Heart left ventricle (tissue), 16 donors: ENCODE results near the gene CRIP1. TPM values are rescaled to one million over a fixed set of nuclear protein-coding genes. Genes with fewer than 3 reads are reported as not detected.

Experiments
- ATAC-seq, 4 donors: fragments of 200-7000 bp; cut with Tn5 transposase; one replicate each; pipeline ENCODE4 v1.9.1; 2020 to 2022; ENCODE audit warnings: moderate library complexity in 4 of 4, mild to moderate bottlenecking in 3 of 4, moderate number of reproducible peaks in 1 of 4
- DNase-seq, 5 donors: peaks; one replicate each; pipeline ENCODE4 v3.0.0-alpha.2; 2020
- H3K27ac ChIP-seq, 12 donors: fragments of 200-600 bp; sonication (generic) in 4 of 12; one replicate each; pipeline versions ENCODE4 v1.5.0 to v1.8.0; 2016 to 2022; ENCODE audit warnings: mild to moderate bottlenecking in 2 of 12
- H3K27me3 ChIP-seq, 9 donors: fragments of 200-600 bp; sonication (generic) in 2 of 9; one replicate each; pipeline versions ENCODE4 v1.5.1 to v1.8.0; 2016 to 2022; ENCODE audit warnings: mild to moderate bottlenecking in 3 of 9
- H3K36me3 ChIP-seq, 9 donors: fragments of 200-600 bp; sonication (generic) in 2 of 9; one replicate each; pipeline versions ENCODE4 v1.5.0 to v1.8.0; 2018 to 2022; ENCODE audit warnings: mild to moderate bottlenecking in 2 of 9
- H3K4me1 ChIP-seq, 12 donors: fragments of 200-600 bp; sonication (generic) in 4 of 12; one replicate each; pipeline versions ENCODE4 v1.5.0 to v1.8.0; 2016 to 2022; ENCODE audit warnings: mild to moderate bottlenecking in 3 of 12
- H3K4me3 ChIP-seq, 12 donors: fragments of 200-600 bp; sonication (generic) in 4 of 12; one replicate each; pipeline versions ENCODE4 v1.5.0 to v1.8.0; 2017 to 2022; ENCODE audit warnings: mild to moderate bottlenecking in 9 of 12, moderate library complexity in 4 of 12
- H3K9me3 ChIP-seq, 12 donors: fragments of 200-600 bp; sonication (generic) in 4 of 12; one replicate each; pipeline versions ENCODE4 v1.5.0 to v1.8.0; 2016 to 2022; ENCODE audit warnings: mild to moderate bottlenecking in 1 of 12
- POLR2A ChIP-seq, 2 donors: fragments of 450-650 bp; IDR thresholded peaks; one replicate each; pipeline ENCODE4 v1.6.1; 2017; ENCODE audit warnings: antibody characterized with exemption in 2 of 2, mild to moderate bottlenecking in 2 of 2, moderate library complexity in 2 of 2
- WGBS, 4 donors: extraction: QIAGEN DNeasy Blood & Tissue Kit in 2 of 4; methylation state at CpG; one replicate each; pipeline versions ENCODE4 v1.1.5 to v1.1.7; 2013 to 2018; 5-methylcytosine and 5-hydroxymethylcytosine counted together
- intact Hi-C, 10 donors: fragments of 100-400 bp; cut with DNase I; formaldehyde crosslinking; loops; one replicate each; pipeline versions ENCODE4 v1.11.1 to v1.14.2; 2022
- polyA plus RNA-seq, 2 donors: library from polyadenylated mRNA; stranded (reverse); fragments of 200-250 nt; gene quantifications; one replicate each; pipeline ENCODE4 v1.2.3, GENCODE V29; 2013
- total RNA-seq, 9 donors: library from RNA; depleted of rRNA in 2 of 9; stranded (reverse); fragments of >200 nt in 2 of 9; fragmentation: NEBNext Ultra II Directional in 3 of 9; extraction: Animal tissue kit (Norgen Biotek cat#: 25700) in 3 of 9; gene quantifications; one replicate each; pipeline versions ENCODE4 v1.1.0 to v1.2.4, GENCODE V29; 2016 to 2023
- TF ChIP-seq, protein P1 (sequence below), 12 donors: fragments of 200-600 bp; sonication (generic) in 4 of 12; IDR thresholded peaks; one replicate each; pipeline versions ENCODE4 v1.5.0 to v1.8.0; 2018 to 2022; ENCODE audit warnings: antibody characterized with exemption in 12 of 12, mild to moderate bottlenecking in 5 of 12
- donor health status: ischemic (EF 13 %, LVEDD 7.1; RV severe dilation, severe dysfunction).
- donor health status: healthy with polysubstance abuse.
- donor health status: DM: no; HTN: yes; CAD: no.
- donor health status: DM: no; HTN: no; CAD: no.
- donor health status: ischemic (EF 25% LVEDD 6.9; RV normal size, moderate dysfunction).
- donor health status: ischemic (EF 25% LVEDD 5.7; RV mildly dilated, moderate dysfunction).
- donor health status: healthy.
- donor health status: DM: yes; HTN: yes; CAD: no.
- donor health status: ischemic (EF 35%, LVEDD 5.7; RV mildly dilated, moderate dysfunction).
- donor health status: nonischemic (EF 11% LVEDD 7.7; RV severe dilation, severe dysfunction).
- donor health status: DM: yes; HTN: yes; CAD: no.
- donor health status: PGD.
- donor health status: ischemic (EF 29% LVEDD 5.4; RV normal size, mild dysfunction).
- donor health status: nonischemic (EF 23%, LVEDD 6.1; RV moderate dilation, normal function).

The CRIP1 gene
- total and polyA plus RNA-seq, 11 donors = 12.1 to 195 (median 62.3) TPM

DNA sequence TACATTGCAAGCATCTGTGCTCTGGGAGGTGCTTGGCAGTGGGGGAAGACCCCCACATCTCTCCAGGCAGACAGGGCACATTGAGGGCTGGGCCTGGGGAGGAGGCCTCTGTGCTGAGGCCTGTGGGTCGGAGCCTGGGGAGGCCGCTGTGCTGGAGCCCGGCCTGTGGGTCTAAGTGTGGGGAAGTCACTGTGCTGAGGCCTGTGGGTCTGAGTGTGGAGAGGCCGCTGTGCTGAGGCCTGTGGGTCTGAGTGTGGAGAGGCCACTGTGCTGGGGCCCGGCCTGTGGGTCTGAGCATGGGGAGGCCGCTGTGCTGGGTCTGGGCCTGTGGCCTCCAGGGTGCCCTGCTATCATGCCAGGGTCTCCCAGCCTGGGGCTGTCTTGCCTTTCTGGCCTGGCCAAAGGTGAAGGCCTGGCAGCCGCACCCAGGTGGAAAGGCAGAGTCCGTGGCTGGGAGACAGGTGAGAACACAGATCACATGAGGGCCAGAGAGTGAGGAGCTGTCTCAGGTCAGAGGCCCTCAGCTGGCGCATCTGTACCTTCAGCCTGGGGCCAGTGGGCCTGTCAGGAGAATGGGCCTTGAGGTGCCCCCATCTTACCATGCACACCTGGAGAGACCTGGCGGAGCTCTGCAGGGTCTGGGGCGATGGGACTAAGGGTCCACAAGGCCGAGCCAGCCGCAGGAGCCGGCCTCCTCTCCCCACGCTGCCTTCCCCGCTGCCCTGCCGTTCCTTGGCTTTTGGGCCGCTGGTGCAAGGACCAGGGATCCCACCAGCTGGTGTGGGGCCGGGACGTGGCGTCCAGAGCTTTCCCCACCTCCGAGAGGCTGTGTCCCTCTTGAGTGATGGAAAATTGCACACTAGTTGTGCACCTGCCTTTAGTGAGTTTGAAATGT lies 30.7 kb upstream of the CRIP1 start:
- DNase-seq (peak in 3 of 5 donors; percentile 20 to 54 (median 24)), ATAC-seq (peak in 2 of 4 donors; percentile 2 to 10)
- no peak overlapping the region for H3K4me3 ChIP-seq
- TF ChIP-seq POLR2A (IDR thresholded peaks at IDR 0.05) = no peak
- TF ChIP-seq, protein P1, sequence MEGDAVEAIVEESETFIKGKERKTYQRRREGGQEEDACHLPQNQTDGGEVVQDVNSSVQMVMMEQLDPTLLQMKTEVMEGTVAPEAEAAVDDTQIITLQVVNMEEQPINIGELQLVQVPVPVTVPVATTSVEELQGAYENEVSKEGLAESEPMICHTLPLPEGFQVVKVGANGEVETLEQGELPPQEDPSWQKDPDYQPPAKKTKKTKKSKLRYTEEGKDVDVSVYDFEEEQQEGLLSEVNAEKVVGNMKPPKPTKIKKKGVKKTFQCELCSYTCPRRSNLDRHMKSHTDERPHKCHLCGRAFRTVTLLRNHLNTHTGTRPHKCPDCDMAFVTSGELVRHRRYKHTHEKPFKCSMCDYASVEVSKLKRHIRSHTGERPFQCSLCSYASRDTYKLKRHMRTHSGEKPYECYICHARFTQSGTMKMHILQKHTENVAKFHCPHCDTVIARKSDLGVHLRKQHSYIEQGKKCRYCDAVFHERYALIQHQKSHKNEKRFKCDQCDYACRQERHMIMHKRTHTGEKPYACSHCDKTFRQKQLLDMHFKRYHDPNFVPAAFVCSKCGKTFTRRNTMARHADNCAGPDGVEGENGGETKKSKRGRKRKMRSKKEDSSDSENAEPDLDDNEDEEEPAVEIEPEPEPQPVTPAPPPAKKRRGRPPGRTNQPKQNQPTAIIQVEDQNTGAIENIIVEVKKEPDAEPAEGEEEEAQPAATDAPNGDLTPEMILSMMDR (IDR thresholded peaks at IDR 0.05) = no peak
- 87 to 92% (median 90%) methylated on average over 13 to 22 of the region's 22 CpGs for WGBS, 4 donors
- intact Hi-C loops = no loop called here
- H3K27me3 ChIP-seq = no peaks in the 10 kb centered on the region
- H3K27ac ChIP-seq = no peak overlapping the region
- H3K36me3 ChIP-seq = peaks cover 0 to 79% (median 67%) of the 10 kb centered on the region in 9 donors
- H3K9me3 ChIP-seq = no peaks in the 10 kb centered on the region
- H3K4me1 ChIP-seq = peaks cover 0 to 5% (median 0%) of the 10 kb centered on the region in 12 donors

DNA sequence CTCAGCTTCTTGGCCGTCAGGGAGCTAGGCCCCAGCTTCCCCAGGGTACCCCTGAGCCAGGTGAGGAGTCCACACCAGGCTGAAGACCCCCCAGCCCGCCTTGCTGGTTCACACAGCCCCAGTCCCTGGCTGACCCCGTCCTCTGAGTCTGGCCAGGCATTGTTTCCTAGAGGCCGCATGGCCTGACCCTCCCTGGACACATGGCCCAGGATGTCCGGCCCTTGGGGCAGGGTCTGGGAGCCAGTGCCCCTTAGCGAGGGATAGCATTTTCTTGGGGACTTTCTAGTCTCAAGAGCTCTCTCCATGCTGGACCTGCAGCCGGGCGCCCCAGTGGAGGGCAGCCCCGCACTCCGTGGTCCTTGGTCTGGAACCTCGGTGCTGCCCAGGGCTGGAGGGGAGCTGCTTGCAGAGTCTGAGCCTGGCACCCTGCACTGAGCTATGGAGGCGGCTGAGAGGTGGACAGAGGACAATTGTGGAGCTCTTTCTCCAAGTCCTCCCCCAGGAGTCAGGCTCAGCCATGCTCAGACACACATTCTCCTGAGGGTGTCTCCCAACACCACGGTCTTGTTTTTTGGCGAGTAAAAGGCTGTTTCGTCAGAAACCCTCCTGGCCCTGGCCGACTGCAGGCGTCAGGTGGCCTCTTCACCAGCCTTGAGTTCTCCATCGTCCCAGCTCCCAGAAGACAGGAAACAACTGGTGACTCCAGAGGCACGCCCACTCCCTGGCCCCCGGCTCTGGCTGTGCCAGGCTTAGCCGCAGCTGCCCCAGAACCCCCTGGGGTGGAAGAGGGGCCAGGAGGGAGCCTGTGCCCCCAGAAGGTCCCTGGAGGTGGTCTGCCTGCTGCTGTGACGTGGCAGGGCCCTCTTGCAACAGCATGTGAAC lies 29.7 kb upstream of the CRIP1 start:
- peaks cover 0 to 81% (median 70%) of the 10 kb centered on the region in 9 donors for H3K36me3 ChIP-seq
- WGBS, 4 donors = 71 to 82% (median 81%) methylated on average over 13 to 22 of the region's 22 CpGs
- H3K27me3 ChIP-seq = no peaks in the 10 kb centered on the region
- ATAC-seq (peak in 2 of 4 donors; percentile 3 to 6), DNase-seq (peak in 2 of 5 donors; percentile 21 to 47)
- peaks cover 0 to 3% (median 0%) of the 10 kb centered on the region in 12 donors for H3K4me1 ChIP-seq
- no peak overlapping the region for H3K4me3 ChIP-seq
- no peak overlapping the region for H3K27ac ChIP-seq
- no peak for TF ChIP-seq POLR2A (IDR thresholded peaks at IDR 0.05)
- TF ChIP-seq, protein P1 (IDR thresholded peaks at IDR 0.05) = no peak
- no peaks in the 10 kb centered on the region for H3K9me3 ChIP-seq
- intact Hi-C loops = no loop called here

DNA sequence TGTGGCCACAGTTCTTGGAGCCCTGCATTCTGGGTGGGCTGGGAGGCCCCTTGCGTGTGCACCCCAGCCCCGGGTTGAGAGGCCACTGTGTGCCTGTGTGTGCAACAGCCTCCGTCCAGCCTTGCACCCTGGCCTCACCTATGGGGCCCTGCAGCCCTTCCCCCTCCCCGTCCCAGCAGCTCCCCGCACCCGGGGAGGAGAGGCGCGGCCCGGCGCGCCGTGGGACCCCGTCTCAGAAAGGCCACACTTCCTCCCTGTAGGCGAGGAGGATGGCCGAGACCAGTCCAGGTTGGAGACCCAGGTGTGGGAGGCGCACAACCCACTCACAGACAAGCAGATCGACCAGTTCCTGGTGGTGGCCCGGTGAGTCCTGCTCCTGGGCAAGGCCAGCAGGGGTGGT lies 28.7 kb upstream of the CRIP1 start:
- Histone ChIP-seq H3K36me3 (peaks cover 0 to 80% (median 65%) of the 10 kb centered on the region in 9 donors), H3K4me3 (no peak overlapping the region), H3K27ac (no peak overlapping the region), H3K4me1 (peaks cover 0 to 6% (median 0%) of the 10 kb centered on the region in 12 donors), H3K27me3 (no peaks in the 10 kb centered on the region), H3K9me3 (no peaks in the 10 kb centered on the region)
- TF ChIP-seq, protein P1 (IDR thresholded peaks at IDR 0.05) = no peak
- TF ChIP-seq POLR2A (IDR thresholded peaks at IDR 0.05) = no peak
- no peak for ATAC-seq
- DNase-seq = peak in 1 of 5 donors; percentile 50
- 86 to 91% (median 90%) methylated on average over 13 to 18 of the region's 18 CpGs for WGBS, 4 donors
- intact Hi-C loops = no loop called here
